Cardiac ventricle fibroblast (primary cell): ENCODE results near the gene ACOT11. TPM values are rescaled to one million over a fixed set of nuclear protein-coding genes. Genes with fewer than 3 reads are reported as not detected.

Experiments
- total RNA-seq: library from RNA; depleted of rRNA; stranded (reverse); fragments of >200 nt; gene quantifications from 2 replicates; pipeline ENCODE4 v1.2.3, GENCODE V29; 2015

Gene ACOT11
- 0.69 and 1.5 TPM in 2 replicates for total RNA-seq

GRCh38 chr1:54547601-54548388, at the start of gene ACOT11:
Gene ACOT11 (plus strand): TSS chr1:54548228. CDS start chr1:54548310, 82 bp downstream.

DNA sequence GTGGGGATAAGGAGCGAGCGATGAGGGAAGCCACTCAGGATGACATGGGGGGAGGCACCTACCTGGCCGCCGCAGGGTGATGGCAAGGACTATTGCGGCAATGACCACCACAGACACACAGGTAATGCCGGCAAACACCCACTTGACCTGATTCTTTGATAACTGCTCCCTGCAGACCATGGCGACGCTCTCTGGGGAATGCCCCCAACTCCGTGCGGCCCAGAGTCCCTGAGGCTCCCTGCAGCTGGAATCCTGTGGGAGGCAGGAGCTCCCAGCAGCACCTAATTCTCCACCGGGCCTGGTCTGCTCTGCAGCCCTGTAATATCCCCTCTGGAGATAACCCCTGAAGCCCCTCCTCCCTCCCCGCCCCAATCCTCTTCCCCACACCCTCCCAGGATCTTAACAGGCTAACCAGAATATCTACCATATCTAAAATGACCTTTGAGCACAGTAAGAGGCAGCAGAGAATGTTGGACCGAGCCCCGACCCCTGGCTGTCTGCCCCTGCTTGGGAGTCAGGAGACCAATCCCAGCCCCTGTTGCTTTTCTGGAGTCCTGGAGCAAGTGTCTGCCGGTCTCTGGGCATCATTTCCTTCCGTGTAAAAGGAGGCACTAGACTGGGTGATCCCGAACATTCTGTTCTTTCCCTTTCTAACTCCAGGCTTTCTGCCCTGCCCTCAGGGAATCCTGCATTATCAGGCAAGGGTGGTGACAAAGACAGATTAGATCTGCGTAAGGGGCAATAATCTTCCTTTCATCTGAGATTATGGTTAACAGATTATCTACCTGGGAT, 75.4 kb downstream of the ACOT11 start, which contains the start of gene FAM151A:
Gene FAM151A, minus strand, starts transcription at position 310 of the 792 bp plus-strand sequence. Its CDS starts 130 bp downstream, at position 180.

DNA sequence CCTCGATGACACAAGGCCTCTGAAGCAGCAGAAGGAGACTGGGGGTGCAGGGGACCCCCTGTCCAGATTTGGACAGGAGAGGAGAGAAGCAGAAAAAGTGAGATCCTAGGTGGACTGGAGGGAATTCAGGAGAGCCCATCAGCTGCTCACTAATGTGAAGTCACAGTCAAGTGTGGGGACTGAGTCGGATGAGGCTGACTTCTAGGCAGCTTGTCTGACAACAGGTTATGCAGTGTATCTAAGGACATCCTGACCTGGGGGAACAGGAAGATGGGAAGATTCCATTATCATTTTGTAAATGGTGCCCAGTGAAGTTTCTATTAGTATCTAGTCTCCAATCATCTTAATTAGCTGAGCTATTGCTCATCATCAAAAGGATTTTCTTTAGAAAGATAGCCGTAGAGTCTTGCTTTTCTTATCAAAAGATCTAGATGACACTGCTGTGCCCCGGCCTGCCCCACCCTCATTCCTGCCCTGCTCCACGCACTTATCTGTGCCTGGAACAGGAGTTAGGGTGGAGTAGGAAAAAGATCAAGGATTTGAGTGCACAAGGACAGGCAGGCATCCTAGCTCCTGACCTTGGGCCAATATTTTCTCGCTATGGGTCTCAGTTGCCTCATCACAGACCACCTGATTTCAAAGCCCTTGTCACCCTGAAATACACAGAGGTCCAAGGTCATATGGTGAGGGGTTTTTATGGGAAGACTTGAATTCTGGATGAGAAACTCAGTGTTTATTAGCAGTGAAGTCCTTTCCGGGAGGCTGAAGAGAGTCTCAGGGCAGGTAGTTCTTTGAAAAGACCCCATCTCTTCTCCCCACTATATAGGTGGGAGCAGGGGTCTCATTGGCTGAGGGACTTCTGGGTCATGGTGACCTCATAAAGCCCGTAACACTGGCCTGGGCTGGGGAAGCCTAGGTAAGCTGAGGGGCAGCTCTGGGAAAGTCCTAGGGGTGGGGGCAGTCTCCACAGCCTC, 93.1 kb downstream of the ACOT11 start, which contains the start of gene MROH7:
Gene MROH7, plus strand, starts transcription at position 924 of the 974 bp plus-strand sequence. CDS start 11,141 bp downstream, outside the sequence.

Other genes starting within 250 kb of the ACOT11 start
- gene SSBP3, start 141.8 kb upstream of the ACOT11 start, total RNA-seq = 17.8 and 25.5 TPM in 2 replicates
- not detected in 2 replicates for gene FAM151A, start 75.3 kb downstream of the ACOT11 start, total RNA-seq
- gene MROH7, start 93.6 kb downstream of the ACOT11 start, total RNA-seq = 0.05 TPM in 1 of 2 replicates, not detected in the other
- 15.4 and 16.5 TPM in 2 replicates for gene TTC4, start 167.6 kb downstream of the ACOT11 start, total RNA-seq
- 4.3 and 4.5 TPM in 2 replicates for gene PARS2, start 216.3 kb downstream of the ACOT11 start, total RNA-seq